HepG2 (cell line): ENCODE data around the gene ELAVL3. TPM values are rescaled to one million over a fixed set of nuclear protein-coding genes. Genes with fewer than 3 reads are reported as not detected.

Experiments used
- ADNP ChIP-seq: sonication (generic); formaldehyde crosslinking; IDR thresholded peaks from 2 replicates; pipeline ENCODE4 v1.4.0; 2020; ENCODE audit warnings: missing genetic modification reagents
- AGO1 ChIP-seq: fragments of 200-400 bp; formaldehyde crosslinking; IDR thresholded peaks from 2 replicates; pipeline ENCODE4 v1.6.1; 2017; ENCODE audit warnings: mild to moderate bottlenecking, low read depth, low read length, moderate library complexity; ENCODE audit not compliant: poor library complexity, severe bottlenecking
- FIP1L1 ChIP-seq: fragments of 200-400 bp; formaldehyde crosslinking; IDR thresholded peaks from 2 replicates; pipeline ENCODE4 v1.6.1; 2018; ENCODE audit warnings: low read depth, mild to moderate bottlenecking, low read length, moderate library complexity, borderline replicate concordance; ENCODE audit not compliant: insufficient read depth
- KMT2A ChIP-seq: sonication (generic); formaldehyde crosslinking; IDR thresholded peaks from 2 replicates; pipeline ENCODE4 v1.4.0; 2020; ENCODE audit warnings: missing genetic modification reagents
- NFAT5 ChIP-seq: sonication (generic); formaldehyde crosslinking; IDR thresholded peaks from 2 replicates; pipeline ENCODE4 v1.4.0; 2020; ENCODE audit warnings: missing genetic modification reagents
- RNF219 ChIP-seq: sonication (generic); formaldehyde crosslinking; IDR thresholded peaks from 2 replicates; pipeline ENCODE4 v1.5.0; 2020; ENCODE audit warnings: mild to moderate bottlenecking, missing genetic modification reagents
- SP1 ChIP-seq, 2 experiments: fragments of 450-650 bp in 1 of 2; sonication (generic) in 1 of 2; formaldehyde crosslinking in 1 of 2; IDR thresholded peaks; 2 replicates each; pipeline versions ENCODE4 v1.4.0 to v1.6.1; 2016 to 2020; ENCODE audit warnings: missing genetic modification reagents in 1 of 2
- ZFP36L1 ChIP-seq: sonication (generic); formaldehyde crosslinking; IDR thresholded peaks from 2 replicates; pipeline ENCODE4 v1.8.0; 2022; ENCODE audit warnings: mild to moderate bottlenecking, missing genetic modification reagents, moderate library complexity
- ZNF333 ChIP-seq: sonication (generic); formaldehyde crosslinking; IDR thresholded peaks from 2 replicates; pipeline ENCODE4 v1.4.0; 2020; ENCODE audit warnings: mild to moderate bottlenecking, missing genetic modification reagents, borderline replicate concordance
- ZNF383 ChIP-seq: sonication (generic); formaldehyde crosslinking; IDR thresholded peaks from 2 replicates; pipeline ENCODE4 v1.4.0; 2020; ENCODE audit warnings: missing genetic modification reagents, mild to moderate bottlenecking, borderline replicate concordance
- ZNF737 ChIP-seq: sonication (generic); formaldehyde crosslinking; IDR thresholded peaks from 2 replicates; pipeline ENCODE4 v1.5.0; 2020; ENCODE audit warnings: missing genetic modification reagents, mild to moderate bottlenecking, borderline replicate concordance
- ZSCAN12 ChIP-seq: sonication (generic); formaldehyde crosslinking; IDR thresholded peaks from 2 replicates; pipeline ENCODE4 v1.9.0; 2021; ENCODE audit warnings: mild to moderate bottlenecking, missing genetic modification reagents
- ZSCAN29 ChIP-seq: sonication (generic); formaldehyde crosslinking; conservative IDR thresholded peaks from 2 replicates; pipeline ENCODE4 v1.4.0; 2020; ENCODE audit warnings: mild to moderate bottlenecking, missing genetic modification reagents
- polyA plus RNA-seq, 8 experiments: library from polyadenylated mRNA; depleted of rRNA in 3 of 8; stranded (reverse) in 7 of 8; unstranded in 1 of 8; fragments of >200 nt; fragmentation: Illumina TruSeq in 4 of 8; extraction: Trizol in 4 of 8; gene quantifications; 2 replicates each; pipeline versions ENCODE4 v1.2.1 to v1.2.3, GENCODE V29; 2011 to 2016; ENCODE audit warnings: low read depth in 4 of 8, missing spikeins in 1 of 8, mixed read lengths in 1 of 8; ENCODE audit not compliant: insufficient read depth in 1 of 8
- total RNA-seq, 5 experiments: library from RNA; depleted of rRNA; stranded (reverse); fragments of >200 nt; fragmentation: Illumina TruSeq; extraction: Trizol; gene quantifications; 2 replicates each; pipeline ENCODE4 v1.2.3, GENCODE V29; 2016; ENCODE audit warnings: low read depth in 1 of 5
- TF ChIP-seq, protein P1 (sequence below): sonication (generic); formaldehyde crosslinking; IDR thresholded peaks from 2 replicates; pipeline ENCODE4 v1.4.0; 2020; ENCODE audit warnings: mild to moderate bottlenecking, missing genetic modification reagents
- TF ChIP-seq, protein P2 (sequence below): IDR thresholded peaks from 2 replicates; pipeline ENCODE4 v1.4.0; 2020; ENCODE audit warnings: mild to moderate bottlenecking, missing genetic modification reagents

ELAVL3 gene
- total and polyA plus RNA-seq, 2 of the 13 experiments (the other 11 are each of a cell fraction or from before 2014, with no cell fraction given): 0.03 TPM; not detected in 1

- TF ChIP-seq ZFP36L1 (CRISPR knock-in tag): no peak
- no peak for TF ChIP-seq ZSCAN29 (CRISPR knock-in tag)
- no peak for TF ChIP-seq ZNF737 (CRISPR knock-in tag)
- TF ChIP-seq, protein P1, sequence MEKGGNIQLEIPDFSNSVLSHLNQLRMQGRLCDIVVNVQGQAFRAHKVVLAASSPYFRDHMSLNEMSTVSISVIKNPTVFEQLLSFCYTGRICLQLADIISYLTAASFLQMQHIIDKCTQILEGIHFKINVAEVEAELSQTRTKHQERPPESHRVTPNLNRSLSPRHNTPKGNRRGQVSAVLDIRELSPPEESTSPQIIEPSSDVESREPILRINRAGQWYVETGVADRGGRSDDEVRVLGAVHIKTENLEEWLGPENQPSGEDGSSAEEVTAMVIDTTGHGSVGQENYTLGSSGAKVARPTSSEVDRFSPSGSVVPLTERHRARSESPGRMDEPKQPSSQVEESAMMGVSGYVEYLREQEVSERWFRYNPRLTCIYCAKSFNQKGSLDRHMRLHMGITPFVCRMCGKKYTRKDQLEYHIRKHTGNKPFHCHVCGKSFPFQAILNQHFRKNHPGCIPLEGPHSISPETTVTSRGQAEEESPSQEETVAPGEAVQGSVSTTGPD (CRISPR knock-in tag): no peak
- no peak for TF ChIP-seq RNF219 (CRISPR knock-in tag)
- TF ChIP-seq NFAT5 (CRISPR knock-in tag): no peak; the same call in 1 of the 2 replicates
- no peak; the same call in 1 of the 2 replicates for TF ChIP-seq FIP1L1
- TF ChIP-seq KMT2A (CRISPR knock-in tag): peak; percentile 51
- TF ChIP-seq, protein P2, sequence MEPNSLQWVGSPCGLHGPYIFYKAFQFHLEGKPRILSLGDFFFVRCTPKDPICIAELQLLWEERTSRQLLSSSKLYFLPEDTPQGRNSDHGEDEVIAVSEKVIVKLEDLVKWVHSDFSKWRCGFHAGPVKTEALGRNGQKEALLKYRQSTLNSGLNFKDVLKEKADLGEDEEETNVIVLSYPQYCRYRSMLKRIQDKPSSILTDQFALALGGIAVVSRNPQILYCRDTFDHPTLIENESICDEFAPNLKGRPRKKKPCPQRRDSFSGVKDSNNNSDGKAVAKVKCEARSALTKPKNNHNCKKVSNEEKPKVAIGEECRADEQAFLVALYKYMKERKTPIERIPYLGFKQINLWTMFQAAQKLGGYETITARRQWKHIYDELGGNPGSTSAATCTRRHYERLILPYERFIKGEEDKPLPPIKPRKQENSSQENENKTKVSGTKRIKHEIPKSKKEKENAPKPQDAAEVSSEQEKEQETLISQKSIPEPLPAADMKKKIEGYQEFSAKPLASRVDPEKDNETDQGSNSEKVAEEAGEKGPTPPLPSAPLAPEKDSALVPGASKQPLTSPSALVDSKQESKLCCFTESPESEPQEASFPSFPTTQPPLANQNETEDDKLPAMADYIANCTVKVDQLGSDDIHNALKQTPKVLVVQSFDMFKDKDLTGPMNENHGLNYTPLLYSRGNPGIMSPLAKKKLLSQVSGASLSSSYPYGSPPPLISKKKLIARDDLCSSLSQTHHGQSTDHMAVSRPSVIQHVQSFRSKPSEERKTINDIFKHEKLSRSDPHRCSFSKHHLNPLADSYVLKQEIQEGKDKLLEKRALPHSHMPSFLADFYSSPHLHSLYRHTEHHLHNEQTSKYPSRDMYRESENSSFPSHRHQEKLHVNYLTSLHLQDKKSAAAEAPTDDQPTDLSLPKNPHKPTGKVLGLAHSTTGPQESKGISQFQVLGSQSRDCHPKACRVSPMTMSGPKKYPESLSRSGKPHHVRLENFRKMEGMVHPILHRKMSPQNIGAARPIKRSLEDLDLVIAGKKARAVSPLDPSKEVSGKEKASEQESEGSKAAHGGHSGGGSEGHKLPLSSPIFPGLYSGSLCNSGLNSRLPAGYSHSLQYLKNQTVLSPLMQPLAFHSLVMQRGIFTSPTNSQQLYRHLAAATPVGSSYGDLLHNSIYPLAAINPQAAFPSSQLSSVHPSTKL (CRISPR knock-in tag): peak; percentile 44; the same call in 1 of the 2 replicates
- TF ChIP-seq ZSCAN12 (CRISPR knock-in tag): no peak
- TF ChIP-seq ZNF333 (CRISPR knock-in tag): no peak
- no peak for TF ChIP-seq ZNF383 (CRISPR knock-in tag)
- TF ChIP-seq ADNP (CRISPR knock-in tag): no peak
- no peak for TF ChIP-seq AGO1
- TF ChIP-seq SP1 (IDR thresholded peaks at IDR 0.05): no peak
- peak; percentile 63 for TF ChIP-seq SP1 (CRISPR knock-in tag; IDR thresholded peaks at IDR 0.05)
Observed at GRCh38 chr19:11435057-11435832, 45.6 kb downstream of the ELAVL3 start, which contains the start of the genes ODAD3 and PRKCSH (continued).
